ENCODE measurements around the gene APOBEC3H.

GRCh38 chr22:39097098-39098020 is at the start of gene APOBEC3H:
- TF ChIP-seq POLR2A (IDR thresholded peaks at IDR 0.05) (no peak), CTCF (IDR thresholded peaks at IDR 0.05) (no peak)

All from thyroid gland (tissue), 4 donors.